Pancreas (tissue), 10 donors: ENCODE results near the gene SPARCL1. TPM values are rescaled to one million over a fixed set of nuclear protein-coding genes. Genes with fewer than 3 reads are reported as not detected.
A peak's percentile ranks its signal among the peaks of the same experiment; 100 is the strongest.

Source experiments
- ATAC-seq, 4 donors: fragments of 200-7000 bp; cut with Tn5 transposase; one replicate each; pipeline versions ENCODE4 v1.8.0 to v1.9.1; 2020; ENCODE audit warnings: mild to moderate bottlenecking in 4 of 4, moderate library complexity in 4 of 4
- DNase-seq, 6 donors: peaks; one replicate each; pipeline ENCODE4 v3.0.0-alpha.2; 2020
- FAIRE-seq: peaks from 2 replicates; lab custom pipeline; 2012; peaks lifted over from hg19 to GRCh38; lab: Jason Lieb, UNC
- H3K27ac ChIP-seq, 4 donors: fragments of 200-600 bp; sonication (generic); 1 replicate in 3 of 4; 2 replicates in 1 of 4; pipeline versions ENCODE4 v1.5.0 to v1.8.0; 2020
- H3K27me3 ChIP-seq, 4 donors: fragments of 200-600 bp; one replicate each; pipeline ENCODE4 v1.8.0; 2021
- H3K36me3 ChIP-seq, 3 donors: fragments of 200-600 bp; sonication (generic) in 1 of 3; one replicate each; pipeline versions ENCODE4 v1.5.0 to v1.8.0; 2020 to 2021
- H3K4me1 ChIP-seq, 3 donors: fragments of 200-600 bp; one replicate each; pipeline ENCODE4 v1.8.0; 2021
- H3K4me3 ChIP-seq, 4 donors: fragments of 200-600 bp; sonication (generic) in 2 of 4; one replicate each; pipeline versions ENCODE4 v1.5.0 to v1.8.0; 2020 to 2021
- H3K9me3 ChIP-seq, 4 donors: fragments of 200-600 bp; one replicate each; pipeline ENCODE4 v1.8.0; 2021
- WGBS, 2 donors: extraction: QIAGEN DNeasy Blood & Tissue Kit; methylation state at CpG; one replicate each; pipeline ENCODE4 v1.1.7; 2013; 5-methylcytosine and 5-hydroxymethylcytosine counted together
- intact Hi-C, 3 donors: fragments of 100-400 bp; cut with DNase I; formaldehyde crosslinking; loops; one replicate each; pipeline versions ENCODE4 v1.11.1 to v1.14.2; 2022
- polyA plus RNA-seq, 2 donors: library from polyadenylated mRNA; stranded (reverse); fragments of 200-250 nt; gene quantifications; one replicate each; pipeline ENCODE4 v1.2.3, GENCODE V29; 2013
- total RNA-seq, 6 donors: library from RNA; stranded (reverse); fragmentation: NEBNext Ultra II Directional in 4 of 6; extraction: Animal tissue kit (Norgen Biotek cat#: 25700) in 4 of 6; gene quantifications; one replicate each; pipeline versions ENCODE4 v1.2.1 to v1.2.4, GENCODE V29; 2021 to 2023
- TF ChIP-seq, protein P1 (sequence below), 4 donors: fragments of 200-600 bp; sonication (generic) in 3 of 4; IDR thresholded peaks; one replicate each; pipeline versions ENCODE4 v1.5.0 to v1.8.0; 2021; ENCODE audit warnings: antibody characterized with exemption in 4 of 4
- donor health status: healthy with polysubstance abuse.
- donor health status: DM: no; HTN: no; CAD: no; lungs with moderate emphysema.
- donor health status: DM: no; HTN: no; CAD: no.
- donor health status: control.
- donor health status: control.
- donor health status: Bipolar disorder and iron deficiency.
- donor health status: DM: yes; HTN: yes; CAD: no.
- donor health status: DM: no; HTN: no; CAD: no.
- donor health status: DM: no; HTN: no; CAD: no.
- donor health status: DM: yes; HTN: yes; CAD: no.

Gene SPARCL1
- total and polyA plus RNA-seq, 8 donors: 19.6 to 77.0 (median 34.6) TPM

DNA sequence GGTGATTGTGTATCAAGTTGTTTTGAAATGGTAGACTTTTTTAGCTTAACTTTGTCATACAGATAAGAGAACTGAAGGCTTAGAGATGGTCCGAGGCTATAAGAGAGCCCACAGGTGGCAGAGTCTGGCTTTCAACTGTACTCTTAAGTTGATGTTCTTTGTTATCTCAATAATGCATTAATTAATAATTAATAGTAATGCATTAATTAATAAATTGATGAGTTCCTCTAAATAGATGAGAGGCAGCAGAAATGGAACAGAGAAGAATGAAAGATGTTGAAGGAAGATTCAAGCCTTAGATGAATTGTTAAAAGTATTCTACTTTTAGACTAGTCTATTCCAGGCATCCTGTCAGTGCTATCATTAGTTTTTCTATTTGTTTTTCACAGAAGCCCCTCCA is 84.4 kb downstream of the SPARCL1 start:
- H3K36me3 ChIP-seq: peaks cover 0 to 28% (median 7%) of the 10 kb centered on the region in 3 donors
- intact Hi-C loops: no loop called here
- H3K4me3 ChIP-seq: no peak overlapping the region
- ATAC-seq (no peak), DNase-seq (no peak), FAIRE-seq (no peak)
- H3K27ac ChIP-seq: no peak overlapping the region
- H3K27me3 ChIP-seq: no peaks in the 10 kb centered on the region
- WGBS, 2 donors: 90% methylated on average over 1 of the region's 1 CpG
- no peaks in the 10 kb centered on the region for H3K4me1 ChIP-seq
- TF ChIP-seq, protein P1, sequence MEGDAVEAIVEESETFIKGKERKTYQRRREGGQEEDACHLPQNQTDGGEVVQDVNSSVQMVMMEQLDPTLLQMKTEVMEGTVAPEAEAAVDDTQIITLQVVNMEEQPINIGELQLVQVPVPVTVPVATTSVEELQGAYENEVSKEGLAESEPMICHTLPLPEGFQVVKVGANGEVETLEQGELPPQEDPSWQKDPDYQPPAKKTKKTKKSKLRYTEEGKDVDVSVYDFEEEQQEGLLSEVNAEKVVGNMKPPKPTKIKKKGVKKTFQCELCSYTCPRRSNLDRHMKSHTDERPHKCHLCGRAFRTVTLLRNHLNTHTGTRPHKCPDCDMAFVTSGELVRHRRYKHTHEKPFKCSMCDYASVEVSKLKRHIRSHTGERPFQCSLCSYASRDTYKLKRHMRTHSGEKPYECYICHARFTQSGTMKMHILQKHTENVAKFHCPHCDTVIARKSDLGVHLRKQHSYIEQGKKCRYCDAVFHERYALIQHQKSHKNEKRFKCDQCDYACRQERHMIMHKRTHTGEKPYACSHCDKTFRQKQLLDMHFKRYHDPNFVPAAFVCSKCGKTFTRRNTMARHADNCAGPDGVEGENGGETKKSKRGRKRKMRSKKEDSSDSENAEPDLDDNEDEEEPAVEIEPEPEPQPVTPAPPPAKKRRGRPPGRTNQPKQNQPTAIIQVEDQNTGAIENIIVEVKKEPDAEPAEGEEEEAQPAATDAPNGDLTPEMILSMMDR (IDR thresholded peaks at IDR 0.05): no peak
- no peaks in the 10 kb centered on the region for H3K9me3 ChIP-seq

DNA sequence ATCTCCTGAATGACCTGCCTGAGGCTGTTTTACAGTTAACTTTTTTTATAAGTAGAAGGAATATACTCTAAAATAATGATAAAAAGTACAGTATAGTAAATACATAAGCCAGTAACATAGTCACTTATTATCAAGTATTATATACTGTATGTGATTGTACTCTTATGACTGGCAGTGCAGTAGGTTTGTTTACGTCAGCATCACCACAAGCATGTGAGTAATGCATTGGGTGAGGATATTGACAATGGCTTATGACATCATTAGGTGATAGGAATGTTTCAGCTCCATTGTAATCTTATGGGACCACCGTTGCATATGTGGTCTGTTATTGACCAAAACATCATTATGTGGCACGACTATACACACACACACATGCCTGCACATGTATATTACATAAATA is 86.3 kb downstream of the SPARCL1 start:
- TF ChIP-seq, protein P1 (IDR thresholded peaks at IDR 0.05): no peak
- Histone ChIP-seq H3K36me3 (peaks cover 0 to 30% (median 7%) of the 10 kb centered on the region in 3 donors), H3K27ac (no peak overlapping the region), H3K4me3 (no peak overlapping the region), H3K9me3 (no peaks in the 10 kb centered on the region), H3K27me3 (no peaks in the 10 kb centered on the region), H3K4me1 (no peaks in the 10 kb centered on the region)
- DNase-seq: no peak
- ATAC-seq: no peak
- no peak for FAIRE-seq
- intact Hi-C loops: no loop called here
- WGBS, 2 donors: 85 to 86% methylated on average over 3 of the region's 3 CpGs

DNA sequence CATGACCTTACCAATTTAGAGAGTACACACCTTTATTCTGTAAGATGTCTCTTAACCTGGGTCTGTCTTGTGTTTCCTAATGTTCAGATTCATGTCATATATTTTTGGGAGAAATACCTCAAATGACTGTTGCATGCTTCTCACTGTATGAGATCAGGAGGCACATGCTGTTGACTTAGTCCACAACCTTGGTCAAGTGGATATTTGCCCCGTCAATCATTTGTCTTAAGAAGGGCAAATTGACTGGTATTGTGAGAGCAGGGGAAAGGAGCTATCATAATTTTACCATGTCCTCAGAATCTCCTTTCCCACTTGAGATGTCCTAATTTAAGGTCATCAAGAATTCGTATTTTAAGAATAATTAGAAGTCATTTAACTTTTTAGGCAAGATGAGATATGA is 95.8 kb downstream of the SPARCL1 start:
- Histone ChIP-seq H3K27me3 (no peaks in the 10 kb centered on the region), H3K27ac (no peak overlapping the region), H3K36me3 (peaks cover 0 to 6% (median 5%) of the 10 kb centered on the region in 3 donors), H3K4me3 (no peak overlapping the region), H3K4me1 (peaks cover 0 to 15% (median 9%) of the 10 kb centered on the region in 3 donors), H3K9me3 (no peaks in the 10 kb centered on the region)
- peak in 1 of 4 donors; percentile 45 for ATAC-seq
- DNase-seq: no peak
- intact Hi-C loops: no loop called here
- FAIRE-seq: no peak
- WGBS, 2 donors: 58 to 61% methylated on average over 2 of the region's 2 CpGs
- TF ChIP-seq, protein P1 (IDR thresholded peaks at IDR 0.05): no peak

DNA sequence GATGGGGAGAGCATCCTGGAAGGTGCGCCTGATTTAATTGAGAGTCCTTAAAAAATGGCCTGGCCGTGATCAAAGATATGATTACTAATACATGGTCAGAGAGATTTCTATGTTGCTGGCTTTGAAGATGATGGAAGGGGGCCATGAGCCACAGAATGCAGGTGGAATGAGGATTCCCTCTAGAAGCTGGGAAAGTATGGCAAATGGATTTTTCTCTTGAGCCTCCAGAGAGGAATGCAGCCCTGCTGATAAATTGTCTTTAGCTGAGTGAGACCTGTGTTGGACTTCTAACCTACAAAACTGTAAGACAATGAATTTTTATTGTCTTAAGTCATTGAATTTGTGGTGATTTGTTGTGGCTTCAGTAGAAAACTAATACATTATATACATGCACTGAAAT is 99.1 kb downstream of the SPARCL1 start:
- no peak for ATAC-seq

DNA sequence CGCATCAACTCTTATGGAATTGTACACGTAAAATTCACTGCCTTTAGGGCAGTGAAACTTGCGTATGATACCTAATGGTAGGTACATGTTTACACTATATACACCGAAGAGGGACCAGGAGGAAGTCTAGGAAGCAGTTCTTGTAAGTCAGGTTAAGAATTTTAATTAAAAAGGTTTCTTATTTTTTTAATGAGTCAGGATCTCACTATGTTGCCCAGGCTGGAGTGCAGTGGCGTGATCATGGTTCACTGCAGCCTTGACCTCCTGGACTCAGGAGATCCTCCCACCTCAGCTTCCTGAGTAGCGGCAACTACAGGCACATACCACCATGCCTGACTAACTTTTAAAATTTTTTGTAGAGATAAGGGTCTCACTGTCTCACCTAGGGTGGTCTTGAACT is 100.2 kb downstream of the SPARCL1 start:
- intact Hi-C loops: no loop called here
- Histone ChIP-seq H3K4me1 (peaks cover 28 to 43% (median 31%) of the 10 kb centered on the region in 3 donors), H3K27ac (no peak overlapping the region), H3K4me3 (no peak overlapping the region), H3K9me3 (no peaks in the 10 kb centered on the region), H3K27me3 (no peaks in the 10 kb centered on the region), H3K36me3 (no peaks in the 10 kb centered on the region)
- FAIRE-seq (no peak), ATAC-seq (no peak), DNase-seq (no peak)
- 95 to 99% methylated on average over 6 of the region's 6 CpGs for WGBS, 2 donors
- TF ChIP-seq, protein P1 (IDR thresholded peaks at IDR 0.05): no peak

More for the DNA sequence above, 99.1 kb downstream of the SPARCL1 start:
- no peak overlapping the region for H3K4me3 ChIP-seq
- TF ChIP-seq, protein P1 (IDR thresholded peaks at IDR 0.05): no peak
- 80 to 85% methylated on average over 2 of the region's 2 CpGs for WGBS, 2 donors
- peaks cover 22 to 35% (median 31%) of the 10 kb centered on the region in 3 donors for H3K4me1 ChIP-seq
- H3K27ac ChIP-seq: no peak overlapping the region
- H3K27me3 ChIP-seq: no peaks in the 10 kb centered on the region
- no peaks in the 10 kb centered on the region for H3K9me3 ChIP-seq
- H3K36me3 ChIP-seq: no peaks in the 10 kb centered on the region
- intact Hi-C loops: no loop called here
- FAIRE-seq (no peak), DNase-seq (no peak)
